HL-60 (cell line): ENCODE data around the gene CLEC20A.
"Not testable (repeated sequence)": the region's sequence is repeated elsewhere in the genome, so short reads cannot be mapped to it uniquely, and the experiment has no call there.

Experiments used
- DNase-seq, 2 experiments: peaks; one replicate each; pipeline ENCODE4 v3.0.0-alpha.2; 2010 to 2020; ENCODE audit warnings: low read depth in 1 of 2, low spot score in 1 of 2
- H3K27ac ChIP-seq: fragments of 250-450 bp; sonication (Bioruptor Pico); replicated peaks from 2 replicates; pipeline ENCODE4 v1.5.1; 2020; ENCODE audit warnings: mild to moderate bottlenecking, moderate library complexity
- H3K27me3 ChIP-seq: fragments of 250-450 bp; sonication (Bioruptor Pico); 2 replicates; pipeline ENCODE4 v1.5.1; 2021; ENCODE audit warnings: mild to moderate bottlenecking, moderate library complexity; ENCODE audit not compliant: insufficient read depth, poor library complexity, severe bottlenecking
- H3K4me3 ChIP-seq: replicated peaks from 2 replicates; pipeline ENCODE4 v1.5.1; 2011; ENCODE audit warnings: mild to moderate bottlenecking, control low read depth, low read length; ENCODE audit not compliant: insufficient read depth
- CTCF ChIP-seq: IDR thresholded peaks from one replicate; pipeline ENCODE4 v1.5.1; 2011; ENCODE audit warnings: low read length, control low read depth, inconsistent platforms; ENCODE audit not compliant: insufficient read depth
- GABPA ChIP-seq: IDR thresholded peaks from 2 replicates; pipeline ENCODE4 v1.6.1; 2012; ENCODE audit warnings: low read depth
- POLR2AphosphoS5 ChIP-seq: IDR thresholded peaks from 2 replicates; pipeline ENCODE4 v1.6.1; 2012; ENCODE audit warnings: low read depth
- REST ChIP-seq: IDR thresholded peaks from 2 replicates; pipeline ENCODE4 v1.6.1; 2012; ENCODE audit warnings: low read depth; ENCODE audit not compliant: insufficient replicate concordance
- SPI1 ChIP-seq: IDR thresholded peaks from 2 replicates; pipeline ENCODE4 v1.6.1; 2012; ENCODE audit warnings: low read depth, mild to moderate bottlenecking, borderline replicate concordance

Gene CLEC20A

DNA sequence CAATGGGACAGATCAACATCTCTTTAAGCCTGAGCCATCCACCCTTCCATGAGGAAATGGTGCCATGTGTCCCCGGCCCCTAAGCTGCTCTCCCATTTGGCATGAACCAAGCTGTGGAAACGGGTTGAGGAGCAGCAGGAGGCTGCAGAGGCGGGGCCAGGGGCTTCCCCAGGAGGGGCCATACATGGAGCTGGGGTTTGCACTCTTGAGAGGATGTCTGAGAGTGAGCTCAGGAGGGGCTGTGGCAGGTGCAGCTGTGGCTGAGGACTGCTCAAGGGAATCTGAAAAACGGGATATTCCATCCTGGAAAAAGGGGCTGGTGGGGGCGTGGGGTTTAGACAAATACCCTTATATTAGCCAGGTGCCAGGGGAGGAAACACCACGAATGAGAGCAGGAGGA lies 7.1 kb upstream of the CLEC20A start:
- no peak for DNase-seq
- no peak for TF ChIP-seq CTCF
- no peak for TF ChIP-seq REST
- no peak for TF ChIP-seq POLR2AphosphoS5
- TF ChIP-seq SPI1, result no peak
- Histone ChIP-seq H3K27ac (no peak overlapping the region), H3K27me3 (no peaks in the 10 kb centered on the region), H3K4me3 (no peak overlapping the region)

- H3K27ac ChIP-seq, H3K27me3 ChIP-seq, DNase-seq, H3K4me3 ChIP-seq: not testable (repeated sequence)
These were observed 6.6 kb upstream of the CLEC20A start for GRCh38 chr1:178503316-178503715.

DNA sequence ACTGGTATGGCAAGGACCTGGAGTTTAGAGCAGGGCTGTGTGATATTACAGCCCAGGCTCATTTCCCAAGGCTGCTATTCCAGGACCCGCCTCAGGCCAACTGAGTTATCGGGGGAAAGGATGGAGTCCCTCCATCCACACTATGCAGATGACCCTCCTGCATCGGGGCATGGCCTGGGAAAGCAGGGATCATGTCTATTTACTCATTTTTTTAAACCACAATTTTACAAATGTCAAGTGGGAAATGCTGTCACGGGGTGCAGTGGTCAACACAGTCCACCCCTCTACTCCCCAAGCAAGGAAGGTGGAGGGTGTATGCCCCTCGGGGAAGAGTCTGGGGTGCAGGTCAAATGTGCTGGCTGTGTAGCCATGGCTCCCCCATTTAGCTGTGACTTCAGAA lies 6.1 kb upstream of the CLEC20A start:
- H3K4me3 ChIP-seq, result no peak overlapping the region
- no peaks in the 10 kb centered on the region for H3K27me3 ChIP-seq
- TF ChIP-seq GABPA, result no peak
- TF ChIP-seq CTCF, result no peak
- H3K27ac ChIP-seq, result no peak overlapping the region
- no peak for DNase-seq

DNA sequence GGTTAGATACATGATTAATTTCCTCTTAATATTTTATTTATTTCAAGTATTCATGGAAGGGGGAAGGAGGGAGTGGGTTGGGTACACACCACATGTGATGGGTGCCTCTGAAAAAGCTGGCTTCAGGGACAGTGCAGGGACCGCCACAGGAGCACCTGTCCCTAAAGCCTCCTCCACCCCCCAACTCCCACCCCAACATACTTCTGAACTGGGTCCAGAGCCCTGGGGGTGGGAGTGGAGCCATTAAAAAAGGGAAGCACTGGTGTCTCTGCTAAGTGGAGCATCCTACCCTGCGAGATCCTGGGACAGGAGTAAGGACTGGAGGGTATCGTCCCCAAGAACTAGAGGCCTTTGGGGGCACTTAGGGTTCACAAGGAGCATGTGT lies 5.6 kb upstream of the CLEC20A start:
- Histone ChIP-seq H3K27me3 (no peaks in the 10 kb centered on the region), H3K4me3 (no peak overlapping the region), H3K27ac (no peak overlapping the region)
- TF ChIP-seq REST (no peak), CTCF (no peak), POLR2AphosphoS5 (no peak), GABPA (no peak), SPI1 (no peak)
- DNase-seq, result no peak
